ENCODE data around the gene MIPOL1.

DNA sequence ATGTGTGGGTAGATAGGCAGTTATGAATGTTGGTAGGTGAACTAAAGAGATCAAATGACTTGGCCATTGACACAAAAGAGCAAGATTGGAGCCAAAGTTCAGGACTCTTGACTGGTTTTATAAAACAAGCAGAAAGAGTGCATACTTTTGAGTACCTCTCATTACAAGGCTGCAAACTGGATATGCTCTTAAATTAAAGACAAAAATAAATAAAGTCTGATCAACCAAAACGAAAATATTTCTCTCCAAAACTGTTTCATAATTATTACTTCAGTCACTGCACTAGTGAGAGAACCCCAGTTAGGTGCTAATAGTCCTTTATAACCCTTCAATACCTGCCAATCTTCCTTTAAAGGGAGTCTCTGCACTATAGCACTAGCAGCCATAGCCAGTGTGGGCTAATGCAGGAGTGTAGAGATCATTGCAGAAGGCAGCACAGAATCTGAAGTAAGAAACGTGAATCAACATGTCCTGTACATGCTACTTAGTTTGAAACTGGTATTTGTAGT is 250.2 kb downstream of the MIPOL1 start:
- no peak for TF ChIP-seq EZH2 (IDR thresholded peaks at IDR 0.05; ENCODE audit: insufficient read depth, poor library complexity, severe bottlenecking)
- no peak for TF ChIP-seq EZH2phosphoT487 (IDR thresholded peaks at IDR 0.05; ENCODE audit: insufficient read depth, low read depth)
